LNCAP (cell line): ENCODE measurements around the gene HSPB1.

Source experiments
- CTCF ChIP-seq: fragments of 450-650 bp; IDR thresholded peaks from 2 replicates; pipeline ENCODE4 v1.5.1; 2017; ENCODE audit warnings: mild to moderate bottlenecking

Gene HSPB1

GRCh38 chr7:76325092-76325491 is 22.6 kb downstream of the HSPB1 start:
- TF ChIP-seq CTCF, result no peak

GRCh38 chr7:76325811-76326210 is 23.3 kb downstream of the HSPB1 start:
- TF ChIP-seq CTCF, result no peak

DNA sequence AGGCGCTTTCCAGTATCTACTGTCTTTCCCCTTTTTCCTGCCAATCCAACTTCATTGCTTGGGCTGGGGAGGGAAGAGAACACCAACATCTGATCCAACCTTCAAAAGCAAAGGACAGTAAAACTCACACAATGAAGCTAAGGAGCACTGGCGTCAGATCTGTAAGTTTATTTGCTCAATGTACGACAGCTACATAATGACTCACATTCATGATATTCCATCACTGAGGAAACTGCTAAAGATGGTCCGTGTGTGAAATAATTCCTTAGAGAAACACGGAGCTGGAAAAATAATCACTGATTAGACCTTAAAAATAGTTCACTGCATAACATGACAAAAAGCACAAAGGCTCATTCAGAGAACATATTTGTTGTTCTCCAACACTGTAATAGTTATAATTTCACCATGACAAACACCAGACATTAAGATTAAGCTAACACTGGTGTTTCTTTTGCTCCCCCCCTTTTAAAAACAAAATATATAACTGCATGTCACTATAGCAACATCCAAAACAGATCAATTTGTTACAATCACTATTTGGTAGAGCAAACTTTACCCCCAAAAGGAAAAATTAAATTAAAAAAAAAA is 24.3 kb downstream of the HSPB1 start:
- no peak for TF ChIP-seq CTCF

GRCh38 chr7:76327610-76328009 is 25.1 kb downstream of the HSPB1 start:
- no peak for TF ChIP-seq CTCF

DNA sequence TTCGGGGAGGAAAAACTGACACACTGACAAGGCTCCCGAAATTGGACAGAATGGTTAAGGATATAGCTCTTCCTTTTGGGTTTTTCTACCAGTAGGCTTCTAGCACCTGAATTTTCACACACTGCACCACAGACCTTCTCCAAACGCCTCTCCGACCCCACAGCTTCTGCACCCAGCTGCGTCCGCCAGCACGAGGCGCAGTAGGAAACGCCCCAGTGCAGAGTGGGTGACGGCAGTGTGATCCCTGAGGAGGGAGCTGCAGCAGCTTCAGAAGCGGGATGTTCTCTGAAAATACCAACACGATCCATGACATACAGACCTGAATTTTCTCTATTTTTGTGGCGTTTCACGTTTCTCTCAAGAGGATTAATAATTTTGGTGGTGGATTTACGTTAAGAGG is 25.9 kb downstream of the HSPB1 start:
- TF ChIP-seq CTCF, result no peak

GRCh38 chr7:76329479-76329878 is 27.0 kb downstream of the HSPB1 start:
- no peak for TF ChIP-seq CTCF

DNA sequence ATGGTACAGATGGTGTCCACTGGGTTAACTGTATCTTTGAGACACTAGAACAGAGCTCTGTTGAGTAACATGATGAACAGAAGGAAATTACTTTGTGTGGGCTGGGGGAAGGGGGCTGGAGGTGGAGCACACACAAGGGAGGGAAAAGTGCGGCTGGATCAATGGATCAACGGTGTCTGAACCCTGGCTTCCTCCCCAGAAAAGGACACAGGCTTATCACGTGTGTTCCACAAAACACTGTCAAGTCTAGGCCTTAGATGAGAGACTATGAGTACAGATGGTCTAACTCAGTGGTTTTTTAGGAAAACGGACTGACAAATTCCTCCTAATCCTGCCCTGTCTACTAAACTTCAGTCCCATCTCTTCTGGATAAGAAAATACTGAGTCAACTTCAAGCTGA is 27.8 kb downstream of the HSPB1 start:
- no peak for TF ChIP-seq CTCF

- TF ChIP-seq CTCF, result no peak
These were observed 28.2 kb downstream of the HSPB1 start for GRCh38 chr7:76330673-76331072.
